ENCODE data around the gene LDB2.

The LDB2 gene

DNA sequence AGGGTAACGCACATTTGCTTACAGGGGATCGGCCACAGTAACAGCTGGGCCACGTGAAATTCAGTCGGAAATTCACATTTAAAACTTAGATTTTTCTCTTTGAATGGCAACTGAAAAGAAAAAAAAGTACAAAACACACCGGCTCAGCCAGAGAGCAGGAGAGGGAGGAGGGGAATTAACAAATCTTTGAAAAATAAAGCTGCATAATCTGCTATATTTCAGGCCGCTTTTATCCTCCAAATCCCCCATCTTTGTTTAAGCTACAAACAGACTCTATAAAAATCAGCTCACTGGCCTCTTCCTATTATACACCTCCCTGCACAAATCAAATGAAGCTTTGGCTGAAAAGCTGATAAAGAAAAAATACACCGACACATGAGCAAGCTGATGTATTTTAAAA, 169.1 kb downstream of the LDB2 start:
- in situ Hi-C loops (cut with MboI; ENCODE audit: low pct_unique_long_range_greater_than_20kb, low sequenced_read_pairs, unreplicated experiment): no loop called here
- TF ChIP-seq, protein P1, sequence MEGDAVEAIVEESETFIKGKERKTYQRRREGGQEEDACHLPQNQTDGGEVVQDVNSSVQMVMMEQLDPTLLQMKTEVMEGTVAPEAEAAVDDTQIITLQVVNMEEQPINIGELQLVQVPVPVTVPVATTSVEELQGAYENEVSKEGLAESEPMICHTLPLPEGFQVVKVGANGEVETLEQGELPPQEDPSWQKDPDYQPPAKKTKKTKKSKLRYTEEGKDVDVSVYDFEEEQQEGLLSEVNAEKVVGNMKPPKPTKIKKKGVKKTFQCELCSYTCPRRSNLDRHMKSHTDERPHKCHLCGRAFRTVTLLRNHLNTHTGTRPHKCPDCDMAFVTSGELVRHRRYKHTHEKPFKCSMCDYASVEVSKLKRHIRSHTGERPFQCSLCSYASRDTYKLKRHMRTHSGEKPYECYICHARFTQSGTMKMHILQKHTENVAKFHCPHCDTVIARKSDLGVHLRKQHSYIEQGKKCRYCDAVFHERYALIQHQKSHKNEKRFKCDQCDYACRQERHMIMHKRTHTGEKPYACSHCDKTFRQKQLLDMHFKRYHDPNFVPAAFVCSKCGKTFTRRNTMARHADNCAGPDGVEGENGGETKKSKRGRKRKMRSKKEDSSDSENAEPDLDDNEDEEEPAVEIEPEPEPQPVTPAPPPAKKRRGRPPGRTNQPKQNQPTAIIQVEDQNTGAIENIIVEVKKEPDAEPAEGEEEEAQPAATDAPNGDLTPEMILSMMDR (IDR thresholded peaks at IDR 0.05; ENCODE audit: extremely low read depth, insufficient read depth, missing control alignments): no peak
- DNase-seq (ENCODE audit: low spot score): no peak

DNA sequence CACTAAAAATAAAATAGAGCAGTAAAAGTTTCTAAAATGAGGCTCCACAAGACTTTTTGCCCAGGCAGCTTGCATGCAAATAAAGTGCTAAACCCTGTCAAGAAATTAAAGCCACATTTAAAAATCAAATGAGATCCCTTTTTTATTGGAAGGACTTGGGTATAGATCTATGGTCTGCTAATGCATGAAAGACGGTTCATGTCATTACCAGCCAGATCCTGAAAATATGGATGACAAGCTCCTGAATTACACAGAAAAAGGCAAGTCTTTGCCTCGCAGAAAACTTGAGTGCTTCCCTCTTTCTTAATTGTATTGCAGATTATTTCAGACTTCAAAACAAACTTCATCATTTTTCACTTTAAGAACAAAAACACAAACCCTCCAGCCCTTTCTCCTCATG, 169.6 kb downstream of the LDB2 start:
- TF ChIP-seq, protein P1 (IDR thresholded peaks at IDR 0.05; ENCODE audit: extremely low read depth, insufficient read depth, missing control alignments): no peak
- DNase-seq (ENCODE audit: low spot score): no peak
- in situ Hi-C loops (cut with MboI; ENCODE audit: low pct_unique_long_range_greater_than_20kb, low sequenced_read_pairs, unreplicated experiment): no loop called here

DNA sequence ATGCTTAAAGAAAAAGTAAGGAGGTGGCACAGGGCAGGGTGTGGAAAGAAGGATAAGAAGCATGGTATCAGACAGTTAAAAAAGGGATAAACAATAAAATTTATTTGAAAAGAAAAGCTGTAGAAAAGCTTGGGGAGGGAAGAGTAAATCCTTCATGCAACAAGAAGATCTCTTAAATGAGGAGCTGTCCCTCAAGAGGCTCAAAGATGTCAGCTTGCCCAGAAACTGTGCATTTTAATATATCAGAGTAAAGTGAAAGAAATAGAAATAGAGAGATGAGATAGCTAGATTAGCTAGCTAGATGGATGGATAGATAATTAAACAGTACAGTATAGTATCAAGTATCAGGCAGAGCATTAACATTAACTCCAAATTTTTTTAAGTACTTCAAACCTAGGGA, 170.3 kb downstream of the LDB2 start:
- in situ Hi-C loops (cut with MboI; ENCODE audit: low pct_unique_long_range_greater_than_20kb, low sequenced_read_pairs, unreplicated experiment): no loop called here
- DNase-seq (ENCODE audit: low spot score): no peak
- TF ChIP-seq, protein P1 (IDR thresholded peaks at IDR 0.05; ENCODE audit: extremely low read depth, insufficient read depth, missing control alignments): no peak

GRCh38 chr4:16727218-16727617, 171.2 kb downstream of the LDB2 start:
- TF ChIP-seq, protein P1 (IDR thresholded peaks at IDR 0.05; ENCODE audit: extremely low read depth, insufficient read depth, missing control alignments): no peak
- in situ Hi-C loops (cut with MboI; ENCODE audit: low pct_unique_long_range_greater_than_20kb, low sequenced_read_pairs, unreplicated experiment): no loop called here
- DNase-seq (ENCODE audit: low spot score): no peak

DNA sequence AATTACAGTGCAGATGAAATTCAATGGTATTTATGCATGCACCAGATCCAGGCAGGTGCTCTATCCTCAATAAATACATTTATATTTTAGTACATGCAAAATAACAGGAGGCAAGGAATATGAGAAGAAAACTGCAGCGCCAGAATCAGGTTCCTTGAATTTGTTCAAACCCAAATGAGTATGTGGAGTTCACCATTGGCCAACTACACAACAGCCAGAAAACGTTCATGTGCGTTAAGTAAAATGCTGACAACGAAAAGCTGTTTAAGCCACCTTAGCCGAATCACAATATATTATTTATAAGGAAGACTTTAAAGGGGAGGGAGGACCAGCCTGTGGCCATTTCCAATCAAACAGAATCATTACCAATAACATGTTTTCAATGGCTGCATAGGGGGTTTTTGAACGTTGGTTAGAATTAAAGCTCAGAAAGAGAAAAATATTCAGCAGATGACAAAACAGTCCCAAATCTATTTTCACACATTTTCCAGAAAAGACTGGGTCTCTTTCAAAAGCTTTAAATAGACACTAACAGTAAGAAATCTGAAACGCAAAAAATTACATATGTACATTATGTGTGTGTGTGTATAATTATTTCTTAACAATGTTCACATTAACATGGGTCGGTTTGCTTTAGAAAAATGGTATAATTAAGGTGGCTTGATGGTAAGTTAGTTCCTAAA, 171.9 kb downstream of the LDB2 start:
- no peak for DNase-seq (ENCODE audit: low spot score)
- in situ Hi-C loops (cut with MboI; ENCODE audit: low pct_unique_long_range_greater_than_20kb, low sequenced_read_pairs, unreplicated experiment): no loop called here
- TF ChIP-seq, protein P1 (IDR thresholded peaks at IDR 0.05; ENCODE audit: extremely low read depth, insufficient read depth, missing control alignments): no peak

- in situ Hi-C loops (cut with MboI; ENCODE audit: low pct_unique_long_range_greater_than_20kb, low sequenced_read_pairs, unreplicated experiment): no loop called here
- DNase-seq (ENCODE audit: low spot score): no peak
- TF ChIP-seq, protein P1 (IDR thresholded peaks at IDR 0.05; ENCODE audit: extremely low read depth, insufficient read depth, missing control alignments): no peak
Measured at GRCh38 chr4:16725252-16725651, 173.2 kb downstream of the LDB2 start.

Data from GM13977 (cell line).